Hepatocyte (in vitro differentiated cells): ENCODE results near the gene FRMD3.

Experiments used
- CTCF ChIP-seq: fragments of 200-600 bp; sonication (generic); IDR thresholded peaks from 2 replicates; pipeline ENCODE4 v1.5.1; 2016; ENCODE audit warnings: antibody characterized with exemption, mild to moderate bottlenecking; ENCODE audit not compliant: poor library complexity
- EZH2 ChIP-seq: fragments of 200-600 bp; sonication (generic); IDR thresholded peaks from 2 replicates; pipeline ENCODE4 v1.6.1; 2016; ENCODE audit warnings: antibody characterized with exemption, mild to moderate bottlenecking, borderline replicate concordance

- TF ChIP-seq CTCF (no peak), EZH2 (no peak)
Measured at GRCh38 chr9:83340451-83340850, 197.8 kb downstream of the FRMD3 start.
